WTC11 (cell line): ENCODE measurements around the gene STPG2.

Source experiments
- FOXJ3 ChIP-seq: sonication (generic); formaldehyde crosslinking; IDR thresholded peaks from 2 replicates; pipeline ENCODE4 v1.9.0; 2021; ENCODE audit warnings: missing genetic modification reagents, mild to moderate bottlenecking, borderline replicate concordance
- TF ChIP-seq, protein P1 (sequence below): fragments of 250-450 bp; sonication (Bioruptor Pico); IDR thresholded peaks from 2 replicates; pipeline ENCODE4 v1.8.0; 2021; ENCODE audit warnings: mild to moderate bottlenecking

DNA sequence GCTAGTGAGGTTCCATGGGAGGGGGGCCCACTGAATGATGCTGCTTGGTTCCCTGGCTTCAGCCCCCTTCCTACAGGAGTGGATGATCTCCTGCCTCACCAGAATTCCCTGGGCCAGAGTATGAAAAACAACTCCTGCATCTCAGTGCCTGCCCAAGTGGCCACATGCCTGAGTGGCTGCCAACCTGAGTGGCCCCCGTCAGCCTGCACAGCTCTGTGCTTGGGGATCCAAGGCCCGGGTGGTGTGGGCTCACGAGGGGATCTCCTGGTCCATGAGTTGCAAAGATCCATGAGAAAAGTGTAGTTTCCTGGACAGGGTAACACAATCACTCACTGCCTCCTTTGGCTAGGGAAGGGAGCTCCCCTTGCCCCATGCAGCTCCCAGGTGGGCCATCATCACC is 17.1 kb downstream of the STPG2 start:
- TF ChIP-seq FOXJ3, result no peak
- TF ChIP-seq, protein P1, sequence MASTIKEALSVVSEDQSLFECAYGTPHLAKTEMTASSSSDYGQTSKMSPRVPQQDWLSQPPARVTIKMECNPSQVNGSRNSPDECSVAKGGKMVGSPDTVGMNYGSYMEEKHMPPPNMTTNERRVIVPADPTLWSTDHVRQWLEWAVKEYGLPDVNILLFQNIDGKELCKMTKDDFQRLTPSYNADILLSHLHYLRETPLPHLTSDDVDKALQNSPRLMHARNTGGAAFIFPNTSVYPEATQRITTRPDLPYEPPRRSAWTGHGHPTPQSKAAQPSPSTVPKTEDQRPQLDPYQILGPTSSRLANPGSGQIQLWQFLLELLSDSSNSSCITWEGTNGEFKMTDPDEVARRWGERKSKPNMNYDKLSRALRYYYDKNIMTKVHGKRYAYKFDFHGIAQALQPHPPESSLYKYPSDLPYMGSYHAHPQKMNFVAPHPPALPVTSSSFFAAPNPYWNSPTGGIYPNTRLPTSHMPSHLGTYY (CRISPR knock-in tag), result no peak
